Mononuclear cell (primary cell): Measurements from ENCODE around the gene CEP104. TPM values are rescaled to one million over a fixed set of nuclear protein-coding genes. Genes with fewer than 3 reads are reported as not detected.
A peak's percentile ranks its signal among the peaks of the same experiment; 100 is the strongest.

Source experiments
- H3K27me3 ChIP-seq: 2 replicates; pipeline ENCODE4 v1.6.0; 2011; ENCODE audit warnings: low read length, control low read depth; ENCODE audit not compliant: insufficient read depth
- H3K4me1 ChIP-seq: 2 replicates; pipeline ENCODE4 v1.5.1; 2011; ENCODE audit warnings: mild to moderate bottlenecking, low read length, control low read depth; ENCODE audit not compliant: insufficient read depth
- H3K4me3 ChIP-seq: 2 replicates; pipeline ENCODE4 v1.5.1; 2011; ENCODE audit warnings: mild to moderate bottlenecking, low read length, moderate library complexity
- H3K9me3 ChIP-seq: 2 replicates; pipeline ENCODE4 v1.5.1; 2011; ENCODE audit warnings: low read depth, mild to moderate bottlenecking, control low read depth, low read length
- total RNA-seq: library from RNA; depleted of rRNA; stranded (reverse); fragments of >200 nt; gene quantifications from one replicate; pipeline ENCODE4 v1.2.3, GENCODE V29; 2012

CEP104 gene
- total RNA-seq, 1 donor, result 12.8 TPM

- Histone ChIP-seq H3K27me3 (no peaks in the 10 kb centered on the region), H3K4me3 (no peak overlapping the region), H3K9me3 (no peaks in the 10 kb centered on the region), H3K4me1 (peaks cover 9% of the 10 kb centered on the region)
These were observed 78.3 kb downstream of the CEP104 start for GRCh38 chr1:3778590-3779264.

- Histone ChIP-seq H3K27me3 (no peaks in the 10 kb centered on the region), H3K4me1 (peaks cover 9% of the 10 kb centered on the region), H3K4me3 (no peak overlapping the region), H3K9me3 (no peaks in the 10 kb centered on the region)
These were observed 79.1 kb downstream of the CEP104 start for GRCh38 chr1:3777647-3778589.

GRCh38 chr1:3777078-3777547 lies 79.9 kb downstream of the CEP104 start:
- H3K4me1 ChIP-seq, result peaks cover 9% of the 10 kb centered on the region
- H3K4me3 ChIP-seq, result no peak overlapping the region
- no peaks in the 10 kb centered on the region for H3K9me3 ChIP-seq
- H3K27me3 ChIP-seq, result no peaks in the 10 kb centered on the region

- Histone ChIP-seq H3K9me3 (no peaks in the 10 kb centered on the region), H3K4me1 (peaks cover 17% of the 10 kb centered on the region), H3K4me3 (no peak overlapping the region), H3K27me3 (no peaks in the 10 kb centered on the region)
These were observed 80.6 kb downstream of the CEP104 start for GRCh38 chr1:3776231-3776961.

GRCh38 chr1:3775490-3776230 lies 81.4 kb downstream of the CEP104 start:
- H3K4me3 ChIP-seq, result no peak overlapping the region
- peaks cover 19% of the 10 kb centered on the region for H3K4me1 ChIP-seq
- no peaks in the 10 kb centered on the region for H3K27me3 ChIP-seq
- H3K9me3 ChIP-seq, result no peaks in the 10 kb centered on the region

GRCh38 chr1:3774946-3775489 lies 82.0 kb downstream of the CEP104 start:
- Histone ChIP-seq H3K4me1 (peaks cover 19% of the 10 kb centered on the region), H3K9me3 (no peaks in the 10 kb centered on the region), H3K4me3 (no peak overlapping the region), H3K27me3 (no peaks in the 10 kb centered on the region)

- no peaks in the 10 kb centered on the region for H3K9me3 ChIP-seq
- no peak overlapping the region for H3K4me3 ChIP-seq
These were observed 82.6 kb downstream of the CEP104 start for GRCh38 chr1:3774276-3774945.

GRCh38 chr1:3773572-3774275 lies 83.3 kb downstream of the CEP104 start:
- H3K4me3 ChIP-seq, result no peak overlapping the region
- H3K4me1 ChIP-seq, result peaks cover 19% of the 10 kb centered on the region
- no peaks in the 10 kb centered on the region for H3K27me3 ChIP-seq
- no peaks in the 10 kb centered on the region for H3K9me3 ChIP-seq

More at GRCh38 chr1:3774276-3774945, 82.6 kb downstream of the CEP104 start:
- H3K4me1 ChIP-seq, result peaks cover 19% of the 10 kb centered on the region
- no peaks in the 10 kb centered on the region for H3K27me3 ChIP-seq

GRCh38 chr1:3772715-3773571 lies 84.1 kb downstream of the CEP104 start, which contains the start of gene SMIM1:
Gene SMIM1 (plus strand): TSS chr1:3772749. CDS start chr1:3775374, 2,625 bp downstream.
- Histone ChIP-seq H3K4me3 (peak within 1 kb of the TSS; percentile 35), H3K27me3 (no peaks in the 10 kb centered on the region), H3K9me3 (no peaks in the 10 kb centered on the region), H3K4me1 (peaks cover 19% of the 10 kb centered on the region)

- Histone ChIP-seq H3K4me1 (peaks cover 19% of the 10 kb centered on the region), H3K9me3 (no peaks in the 10 kb centered on the region), H3K27me3 (no peaks in the 10 kb centered on the region), H3K4me3 (peak overlapping the region; percentile 35)
These were observed 84.8 kb downstream of the CEP104 start for GRCh38 chr1:3772027-3772714.

GRCh38 chr1:3771108-3772026 lies 85.6 kb downstream of the CEP104 start:
- no peaks in the 10 kb centered on the region for H3K27me3 ChIP-seq
- H3K4me1 ChIP-seq, result peaks cover 19% of the 10 kb centered on the region
- H3K4me3 ChIP-seq, result peak overlapping the region; percentile 35
- H3K9me3 ChIP-seq, result no peaks in the 10 kb centered on the region
